SK-N-SH (cell line): ENCODE results near the gene SMARCD1. TPM values are rescaled to one million over a fixed set of nuclear protein-coding genes. Genes with fewer than 3 reads are reported as not detected.

ENCODE experiments used
- CTCF ChIA-PET: fragments of 300-600, 350-600 bp; formaldehyde crosslinking; extraction: SDS; loops from one replicate; lab custom pipeline; 2021; lab: Yijun Ruan, JAX
- POLR2A ChIA-PET: fragments of 350-600 bp; sonication (Branson Sonifier 250); formaldehyde crosslinking; extraction: SDS; loops from one replicate; lab custom pipeline; 2020; ENCODE audit warnings: antibody characterized with exemption, inconsistent platforms; lab: Yijun Ruan, JAX
- DNase-seq: peaks from one replicate; pipeline ENCODE4 v3.0.0; 2012
- H2AFZ ChIP-seq: fragments of 200-600 bp; sonication (generic); 2 replicates; pipeline ENCODE4 v1.8.1; 2016; ENCODE audit warnings: antibody characterized with exemption, mild to moderate bottlenecking, low read depth
- H3F3A ChIP-seq: fragments of 200-600 bp; sonication (generic); replicated peaks from 2 replicates; pipeline ENCODE3; 2016; ENCODE audit warnings: antibody characterized with exemption, mild to moderate bottlenecking; ENCODE audit not compliant: insufficient read depth
- H3K27ac ChIP-seq, 2 experiments: fragments of 200-500 bp in 1 of 2; fragments of 200-600 bp in 1 of 2; sonication (Bioruptor generic) in 1 of 2; sonication (generic), shearing (Covaris generic) in 1 of 2; 2 replicates each; pipeline versions ENCODE4 v1.5.1 to v1.6.1; 2014 to 2016; ENCODE audit warnings: low read depth in 2 of 2, inconsistent platforms in 1 of 2, low read length in 1 of 2, mild to moderate bottlenecking in 1 of 2, mixed read lengths in 1 of 2
- H3K27me3 ChIP-seq: fragments of 200-600 bp; sonication (generic), shearing (Covaris generic); 2 replicates; pipeline ENCODE4 v1.6.1; 2016; ENCODE audit warnings: mixed run types; ENCODE audit not compliant: insufficient read depth
- H3K36me3 ChIP-seq, 2 experiments: fragments of 200-500 bp in 1 of 2; fragments of 200-600 bp in 1 of 2; sonication (Bioruptor generic) in 1 of 2; sonication (generic) in 1 of 2; replicated peaks in 1 of 2; 2 replicates each; pipeline versions ENCODE3 to v1.5.1; 2014 to 2016; ENCODE audit warnings: low read length in 1 of 2, mild to moderate bottlenecking in 1 of 2; ENCODE audit not compliant: insufficient read depth in 2 of 2, control insufficient read depth in 1 of 2
- H3K4me1 ChIP-seq, 2 experiments: fragments of 200-500 bp in 1 of 2; fragments of 200-600 bp in 1 of 2; sonication (Bioruptor generic) in 1 of 2; sonication (generic), shearing (Covaris generic) in 1 of 2; 2 replicates each; pipeline versions ENCODE4 v1.5.1 to v1.6.1; 2014 to 2016; ENCODE audit warnings: low read depth in 1 of 2, low read length in 1 of 2, mixed run types in 1 of 2; ENCODE audit not compliant: insufficient read depth in 2 of 2, control insufficient read depth in 1 of 2
- H3K4me2 ChIP-seq: fragments of 200-600 bp; sonication (generic), shearing (Covaris generic); 2 replicates; pipeline ENCODE4 v1.6.1; 2017; ENCODE audit warnings: mixed run types
- H3K4me3 ChIP-seq, 2 experiments: fragments of 200-500 bp in 1 of 2; fragments of 200-600 bp in 1 of 2; sonication (Bioruptor generic) in 1 of 2; sonication (generic), shearing (Covaris generic) in 1 of 2; 2 replicates each; pipeline versions ENCODE4 v1.5.1 to v1.8.1; 2014 to 2016; ENCODE audit warnings: low read depth in 2 of 2, inconsistent platforms in 1 of 2, low read length in 1 of 2, mild to moderate bottlenecking in 1 of 2, mixed read lengths in 1 of 2, moderate library complexity in 1 of 2
- H3K79me2 ChIP-seq: fragments of 200-600 bp; sonication (generic); 2 replicates; pipeline ENCODE4 v1.8.1; 2017; ENCODE audit warnings: mild to moderate bottlenecking; ENCODE audit not compliant: insufficient read depth
- H3K9ac ChIP-seq: fragments of 200-600 bp; sonication (generic); 2 replicates; pipeline ENCODE4 v1.6.1; 2017; ENCODE audit warnings: mixed run types
- H3K9me2 ChIP-seq: fragments of 200-600 bp; sonication (generic); 2 replicates; pipeline ENCODE4 v1.6.1; 2017; ENCODE audit warnings: mixed run types
- H3K9me3 ChIP-seq: fragments of 200-600 bp; sonication (generic); 2 replicates; pipeline ENCODE4 v1.6.1; 2017; ENCODE audit warnings: mixed run types, mild to moderate bottlenecking, moderate library complexity
- H4K20me1 ChIP-seq: fragments of 200-600 bp; sonication (generic); 2 replicates; pipeline ENCODE4 v1.6.1; 2017; ENCODE audit warnings: mild to moderate bottlenecking, mixed run types; ENCODE audit not compliant: insufficient read depth
- CHD2 ChIP-seq: fragments of 150-350 bp; IDR thresholded peaks from 2 replicates; pipeline ENCODE4 v1.6.1; 2018; ENCODE audit warnings: low read length; ENCODE audit not compliant: partially characterized antibody
- CTCF ChIP-seq: fragments of 200-600 bp; sonication (generic); IDR thresholded peaks from 2 replicates; pipeline ENCODE4 v1.6.1; 2017; ENCODE audit warnings: antibody characterized with exemption, mild to moderate bottlenecking, moderate library complexity
- ELF1 ChIP-seq: IDR thresholded peaks from 2 replicates; pipeline ENCODE4 v1.4.0; 2012
- EZH2phosphoT487 ChIP-seq: fragments of 200-600 bp; sonication (generic); IDR thresholded peaks from 2 replicates; pipeline ENCODE4 v1.6.1; 2017; ENCODE audit warnings: low read depth, mixed run types, mild to moderate bottlenecking, antibody characterized with exemption, moderate library complexity, borderline replicate concordance
- FOXJ3 ChIP-seq: sonication (generic); formaldehyde crosslinking; IDR thresholded peaks from 2 replicates; pipeline ENCODE4 v1.5.1; 2020; ENCODE audit warnings: mild to moderate bottlenecking, missing genetic modification reagents
- MXI1 ChIP-seq: IDR thresholded peaks from 2 replicates; pipeline ENCODE4 v1.6.1; 2012; ENCODE audit warnings: mild to moderate bottlenecking, low read depth, low read length, improper control_type of control experiment
- NRF1 ChIP-seq: IDR thresholded peaks from 2 replicates; pipeline ENCODE4 v1.6.1; 2012; ENCODE audit warnings: low read depth, mild to moderate bottlenecking, low read length
- PBX3 ChIP-seq: IDR thresholded peaks from 2 replicates; pipeline ENCODE4; 2012
- POLR2AphosphoS5 ChIP-seq: IDR thresholded peaks from 2 replicates; pipeline ENCODE4 v1.6.1; 2012; ENCODE audit warnings: low read depth, low read length
- RAD21 ChIP-seq: IDR thresholded peaks from 2 replicates; pipeline ENCODE4 v1.6.1; 2012; ENCODE audit warnings: mild to moderate bottlenecking, low read length
- RFX5 ChIP-seq: IDR thresholded peaks from 2 replicates; pipeline ENCODE4 v1.6.1; 2012; ENCODE audit warnings: mild to moderate bottlenecking, improper control_type of control experiment, low read length
- RXRA ChIP-seq: IDR thresholded peaks from 2 replicates; pipeline ENCODE4 v1.4.0; 2012; ENCODE audit warnings: low read depth, mild to moderate bottlenecking, borderline replicate concordance
- SMC3 ChIP-seq: IDR thresholded peaks from 2 replicates; pipeline ENCODE4 v1.6.1; 2012; ENCODE audit warnings: low read depth, low read length, improper control_type of control experiment
- TCF12 ChIP-seq: IDR thresholded peaks from 2 replicates; pipeline ENCODE4 v1.4.0; 2012
- TEAD4 ChIP-seq: IDR thresholded peaks from 2 replicates; pipeline ENCODE4 v1.4.0; 2012; ENCODE audit warnings: mild to moderate bottlenecking, borderline replicate concordance; ENCODE audit not compliant: insufficient read depth
- WGBS: methylation state at CpG from one replicate; pipeline ENCODE4 v1.1.6; 2017; ENCODE audit warnings: low lambda C conversion rate; 5-methylcytosine and 5-hydroxymethylcytosine counted together
- polyA plus RNA-seq, 3 experiments: library from polyadenylated mRNA; depleted of rRNA; stranded (reverse); fragments of >200 nt; gene quantifications; 2 replicates each; pipeline ENCODE4 v1.2.3, GENCODE V29; 2012
- TF ChIP-seq, protein P1 (sequence below): fragments of 150-350 bp; IDR thresholded peaks from 2 replicates; pipeline ENCODE4 v1.6.1; 2016; ENCODE audit warnings: mild to moderate bottlenecking, low read depth, low read length
- TF ChIP-seq, protein P2 (sequence below): IDR thresholded peaks from 2 replicates; pipeline ENCODE4 v1.4.0; 2012; ENCODE audit warnings: low read depth

Gene SMARCD1
- polyA plus RNA-seq, 1 of the 3 experiments (the other 2 are of a cell fraction): 58.5 TPM

- H3K9ac ChIP-seq: no peak overlapping the region
- H3F3A ChIP-seq: peaks cover 11% of the 10 kb centered on the region
- no peak overlapping the region for H2AFZ ChIP-seq
- H4K20me1 ChIP-seq: no peaks in the 10 kb centered on the region
- H3K4me3 ChIP-seq: no peak overlapping the region
- H3K9me2 ChIP-seq: no peaks in the 10 kb centered on the region
- ChIA-PET POLR2A (no interaction called here), CTCF (interaction anchor here (1.0 to 1.4 kb wide), 4 partner anchors 18 to 76 kb away, joined by 3 to 7 read pairs (median 3); no protein-coding TSS in a partner anchor)
- no peak overlapping the region for H3K27ac ChIP-seq
- no peaks in the 10 kb centered on the region for H3K9me3 ChIP-seq
- H3K36me3 ChIP-seq: peaks cover 4 to 6% of the 10 kb centered on the region in 2 experiments
- peaks cover 10 to 34% of the 10 kb centered on the region in 2 experiments; a peak in 2 of 4 replicates for H3K4me1 ChIP-seq
- WGBS: 89% methylated on average over 11 of the region's 12 CpGs
- H3K79me2 ChIP-seq: no peaks in the 10 kb centered on the region
- no peak for DNase-seq
- TF ChIP-seq ELF1: no peak
- no peak for TF ChIP-seq FOXJ3 (CRISPR knock-in tag)
- TF ChIP-seq TCF12: no peak
- TF ChIP-seq TEAD4: no peak
- TF ChIP-seq, protein P1, sequence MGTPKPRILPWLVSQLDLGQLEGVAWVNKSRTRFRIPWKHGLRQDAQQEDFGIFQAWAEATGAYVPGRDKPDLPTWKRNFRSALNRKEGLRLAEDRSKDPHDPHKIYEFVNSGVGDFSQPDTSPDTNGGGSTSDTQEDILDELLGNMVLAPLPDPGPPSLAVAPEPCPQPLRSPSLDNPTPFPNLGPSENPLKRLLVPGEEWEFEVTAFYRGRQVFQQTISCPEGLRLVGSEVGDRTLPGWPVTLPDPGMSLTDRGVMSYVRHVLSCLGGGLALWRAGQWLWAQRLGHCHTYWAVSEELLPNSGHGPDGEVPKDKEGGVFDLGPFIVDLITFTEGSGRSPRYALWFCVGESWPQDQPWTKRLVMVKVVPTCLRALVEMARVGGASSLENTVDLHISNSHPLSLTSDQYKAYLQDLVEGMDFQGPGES: no peak
- no peak for TF ChIP-seq NRF1
- TF ChIP-seq PBX3: no peak
- no peak for TF ChIP-seq RAD21
- no peak for TF ChIP-seq RFX5
- TF ChIP-seq CTCF: no peak
- TF ChIP-seq CHD2: no peak
- no peak for TF ChIP-seq RXRA
- TF ChIP-seq POLR2AphosphoS5: no peak
- no peak for TF ChIP-seq EZH2phosphoT487
- TF ChIP-seq MXI1: no peak
- no peak for TF ChIP-seq SMC3
- TF ChIP-seq, protein P2, sequence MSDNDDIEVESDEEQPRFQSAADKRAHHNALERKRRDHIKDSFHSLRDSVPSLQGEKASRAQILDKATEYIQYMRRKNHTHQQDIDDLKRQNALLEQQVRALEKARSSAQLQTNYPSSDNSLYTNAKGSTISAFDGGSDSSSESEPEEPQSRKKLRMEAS: no peak
- no peaks in the 10 kb centered on the region for H3K27me3 ChIP-seq
- H3K4me2 ChIP-seq: no peak overlapping the region
These were observed 20.8 kb downstream of the SMARCD1 start for GRCh38 chr12:50105913-50106450.
